T-helper 2 cell treated with Interferon-gamma antibody and Interleukin-4, amounts not matched to agents 100 ng/mL and 5 ng/mL, for 36 hours (primary cell): ENCODE results near the gene PIH1D1. TPM values are rescaled to one million over a fixed set of nuclear protein-coding genes. Genes with fewer than 3 reads are reported as not detected.

Source experiments
- intact Hi-C: fragments of 100-400 bp; cut with micrococcal nuclease; formaldehyde crosslinking; loops from one replicate; pipeline ENCODE4 v1.15.1; 2023
- total RNA-seq: library from RNA; stranded (reverse); gene quantifications from 2 replicates; pipeline ENCODE4 v1.2.3, GENCODE V29; 2022

The PIH1D1 gene
- total RNA-seq, 1 donor from 2014 or later = 150 TPM

GRCh38 chr19:49422407-49423070, 29.1 kb downstream of the PIH1D1 start:
- intact Hi-C loops = loop anchor here (2.0 kb wide), 1 partner anchor 20 kb away; no protein-coding TSS in a partner anchor

DNA sequence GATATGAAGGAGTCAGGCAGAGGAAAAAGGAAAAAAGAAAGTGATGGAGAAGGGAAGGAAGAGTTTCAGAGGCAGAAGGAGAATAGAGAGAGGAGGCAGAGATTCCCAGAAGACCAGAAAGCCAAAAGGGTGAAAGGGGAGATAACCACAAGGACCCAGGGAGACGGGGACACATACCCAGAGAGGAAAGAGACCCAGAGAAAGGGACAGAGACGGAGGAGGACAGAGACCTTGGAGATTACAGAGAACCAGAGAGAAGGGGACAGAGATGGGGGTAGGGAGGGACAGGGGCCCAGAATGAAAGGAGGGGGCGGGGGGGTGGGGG, 29.8 kb downstream of the PIH1D1 start:
- intact Hi-C loops = loop anchor here (2.0 kb wide), 1 partner anchor 21 kb away; no protein-coding TSS in a partner anchor

DNA sequence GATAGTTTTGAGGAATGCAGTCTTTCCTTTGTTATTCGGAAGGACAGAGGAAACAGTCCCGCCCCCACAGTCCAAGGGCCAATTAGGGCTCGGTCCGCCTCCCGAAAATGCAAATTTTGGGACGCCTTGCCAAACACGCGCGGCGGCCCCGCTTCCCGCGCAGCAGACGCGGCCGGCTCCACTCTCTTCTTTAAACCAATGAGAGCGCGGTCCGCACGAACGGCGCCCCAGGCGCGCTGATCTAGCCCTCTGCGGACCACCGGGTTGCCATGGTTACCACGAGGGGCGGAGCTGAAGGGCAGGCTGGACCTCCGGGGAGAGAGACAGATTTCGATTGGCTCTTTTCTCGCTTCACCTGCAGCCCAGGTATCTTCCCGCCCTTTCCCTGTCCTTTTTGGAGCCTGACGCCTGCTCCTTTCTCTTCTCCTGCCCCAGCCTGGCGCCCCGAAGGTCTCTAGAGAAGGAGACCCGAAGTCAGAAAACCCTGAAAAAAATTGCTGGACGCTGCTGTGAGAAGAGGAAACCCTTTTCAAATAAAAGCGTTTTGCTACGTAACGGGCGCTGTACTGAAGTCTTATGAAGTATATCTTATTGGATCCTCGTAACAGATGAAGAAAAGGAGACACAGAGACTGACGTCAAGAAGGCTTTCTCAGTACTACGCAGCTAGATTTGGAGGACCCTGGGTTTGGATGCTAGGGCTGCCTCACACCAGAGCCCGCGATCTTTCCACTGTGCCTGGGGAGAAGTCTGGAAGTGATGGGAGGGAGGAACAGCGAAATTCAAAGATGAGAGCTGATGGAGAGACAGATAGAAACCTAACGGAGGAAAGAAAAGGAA, 30.4 kb downstream of the PIH1D1 start:
- intact Hi-C loops = no loop called here

- intact Hi-C loops = no loop called here
These were observed 31.4 kb downstream of the PIH1D1 start for GRCh38 chr19:49420227-49420626.

- intact Hi-C loops = no loop called here
These were observed 32.4 kb downstream of the PIH1D1 start for GRCh38 chr19:49419173-49419572.

GRCh38 chr19:49418511-49418910, 33.1 kb downstream of the PIH1D1 start:
- intact Hi-C loops = no loop called here

- intact Hi-C loops = no loop called here
These were observed 34.5 kb downstream of the PIH1D1 start for GRCh38 chr19:49417088-49417487.

DNA sequence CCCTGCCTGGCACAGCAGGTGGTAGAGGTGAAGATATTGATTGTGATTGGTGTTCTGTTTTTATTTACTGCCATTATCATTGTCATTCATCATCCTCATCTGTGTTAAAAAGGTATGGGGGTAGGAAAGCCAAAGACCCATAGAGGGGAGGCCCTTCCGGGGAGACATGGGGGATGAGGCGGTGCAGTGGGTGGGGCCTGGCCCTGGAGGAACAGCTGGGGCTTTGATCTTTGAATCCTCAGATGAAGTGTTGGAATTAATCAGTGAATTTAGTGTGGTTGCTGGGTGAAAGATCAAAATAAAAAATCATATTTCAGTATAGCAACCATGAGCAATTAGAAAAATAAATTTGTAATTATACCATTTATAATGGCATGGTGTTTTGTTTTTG, 35.8 kb downstream of the PIH1D1 start:
- intact Hi-C loops = no loop called here

- intact Hi-C loops = no loop called here
These were observed 36.4 kb downstream of the PIH1D1 start for GRCh38 chr19:49415102-49415809.

- intact Hi-C loops = no loop called here
These were observed 37.4 kb downstream of the PIH1D1 start for GRCh38 chr19:49414256-49414655.

GRCh38 chr19:49413348-49413747, 38.3 kb downstream of the PIH1D1 start:
- intact Hi-C loops = no loop called here

DNA sequence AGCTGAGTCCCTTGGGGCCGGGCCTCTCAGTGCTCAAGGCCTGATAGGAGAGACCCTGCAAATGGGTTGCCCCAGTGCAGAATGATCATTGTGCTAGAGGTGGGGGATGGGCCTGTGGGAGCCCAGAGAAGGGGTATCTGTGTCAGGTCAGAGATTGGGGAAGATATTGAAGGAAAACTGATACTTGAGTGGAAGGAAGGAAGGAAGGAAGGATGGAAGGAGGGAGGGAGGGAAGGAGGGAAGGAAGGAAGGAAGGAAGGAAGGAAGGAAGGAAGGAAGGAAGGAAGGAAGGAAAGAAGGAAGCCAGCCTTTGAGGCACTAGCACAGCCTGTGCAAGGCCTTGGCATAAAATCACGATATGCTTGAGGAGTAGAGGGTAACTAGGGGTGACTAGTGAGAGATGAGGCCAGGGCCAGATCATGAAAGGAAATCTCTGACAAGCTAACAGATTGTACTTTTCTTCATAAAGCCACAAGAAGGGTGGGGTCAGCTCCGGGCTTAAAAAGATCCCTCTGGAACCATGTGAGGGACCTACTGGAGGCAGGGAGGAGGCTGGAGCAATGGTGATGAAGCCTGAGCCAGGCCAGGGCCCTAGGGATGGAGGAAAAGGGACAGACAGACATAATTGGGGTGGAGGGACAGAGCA, 39.8 kb downstream of the PIH1D1 start:
- intact Hi-C loops = no loop called here

GRCh38 chr19:49409441-49410029, 42.1 kb downstream of the PIH1D1 start:
- intact Hi-C loops = no loop called here

DNA sequence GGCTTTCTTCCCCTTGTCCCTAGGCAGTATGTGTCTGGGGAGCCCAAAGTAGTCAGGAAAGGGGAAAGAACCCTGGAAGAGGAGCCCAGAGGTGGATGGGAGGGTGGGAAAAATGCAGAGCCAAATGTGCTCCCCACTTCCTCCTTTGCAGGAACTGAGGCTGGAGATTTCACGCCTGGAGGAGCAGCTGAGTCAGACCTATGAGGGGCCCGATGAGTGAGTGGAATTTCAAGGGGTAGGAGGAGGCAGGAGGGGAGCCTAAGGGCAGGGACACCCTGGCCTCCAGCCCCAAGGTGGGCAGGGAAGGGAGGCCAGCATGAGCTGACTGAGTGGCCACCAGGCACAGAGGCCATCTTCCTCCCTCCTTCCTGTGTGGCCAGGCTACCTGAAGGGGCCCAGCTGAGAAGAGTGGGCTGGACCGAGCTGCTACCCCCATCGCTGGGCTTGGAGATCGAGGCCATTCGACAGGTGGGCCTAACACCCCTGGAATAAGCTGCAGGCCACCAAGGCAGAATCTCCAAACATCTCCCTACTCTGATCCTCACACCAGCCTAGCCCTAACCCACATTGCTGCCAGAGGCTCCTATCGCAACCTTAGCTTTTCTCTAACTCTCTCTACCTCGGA, 42.7 kb downstream of the PIH1D1 start:
- intact Hi-C loops = no loop called here

- intact Hi-C loops = no loop called here
These were observed 44.1 kb downstream of the PIH1D1 start for GRCh38 chr19:49407482-49408015.

DNA sequence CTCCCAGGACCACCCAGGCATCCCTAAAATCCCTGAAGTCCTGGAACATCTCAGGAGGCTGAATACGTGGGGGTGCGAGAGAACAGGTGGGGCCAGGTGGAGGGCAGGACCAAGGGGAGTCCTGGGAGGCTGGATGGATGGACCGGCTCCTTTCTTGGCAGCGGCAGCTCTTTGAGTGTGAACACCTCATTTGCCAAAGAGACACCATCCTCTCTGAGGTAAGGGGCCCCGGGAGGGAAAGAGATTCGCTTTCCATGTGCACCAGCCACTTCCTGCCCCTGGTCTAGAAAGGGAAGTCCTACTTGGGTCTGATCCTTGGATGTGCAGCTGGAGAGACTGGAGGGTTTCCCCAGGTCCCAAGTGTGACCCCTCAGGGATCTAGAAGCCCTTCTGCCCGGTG, 44.5 kb downstream of the PIH1D1 start:
- intact Hi-C loops = no loop called here

DNA sequence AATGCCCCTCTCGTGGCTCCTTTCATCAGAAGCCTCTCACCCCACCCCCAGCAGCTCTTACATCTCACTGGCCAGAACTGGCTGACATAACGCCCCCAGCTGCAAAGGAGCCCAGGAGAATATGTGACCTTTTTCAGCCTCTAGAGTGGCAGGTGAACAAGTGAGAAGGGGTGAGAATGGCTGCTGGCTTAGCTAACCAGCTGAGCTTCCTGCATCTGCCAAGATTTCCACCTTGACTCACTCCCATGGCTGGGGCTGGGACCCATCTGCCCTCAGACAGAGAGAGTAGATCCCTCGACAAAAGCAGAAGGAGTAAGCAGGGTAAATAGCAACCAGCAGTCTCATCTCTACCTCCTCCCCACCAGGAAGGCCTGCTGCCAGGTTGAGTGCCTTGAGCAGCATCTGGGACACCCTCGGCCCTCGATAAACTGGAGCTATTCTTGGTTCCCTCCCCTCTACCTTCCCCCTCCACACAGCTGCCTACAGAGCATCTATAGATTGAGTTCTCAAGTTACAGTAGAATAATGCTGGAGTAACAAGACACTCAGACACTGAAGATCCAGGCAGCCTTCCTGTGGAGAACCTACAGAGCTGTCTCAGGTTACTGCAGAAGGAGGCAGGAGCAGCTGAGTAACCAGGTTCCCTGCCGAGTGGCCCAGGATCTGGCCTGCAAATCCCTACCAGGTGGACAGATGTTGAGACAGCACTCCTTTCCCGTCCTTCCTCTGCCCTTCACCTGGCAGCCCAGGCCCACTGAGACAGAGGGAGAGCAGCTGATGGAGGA, 48.0 kb downstream of the PIH1D1 start:
- intact Hi-C loops = no loop called here

- intact Hi-C loops = no loop called here
These were observed 51.6 kb downstream of the PIH1D1 start for GRCh38 chr19:49400029-49400428.

DNA sequence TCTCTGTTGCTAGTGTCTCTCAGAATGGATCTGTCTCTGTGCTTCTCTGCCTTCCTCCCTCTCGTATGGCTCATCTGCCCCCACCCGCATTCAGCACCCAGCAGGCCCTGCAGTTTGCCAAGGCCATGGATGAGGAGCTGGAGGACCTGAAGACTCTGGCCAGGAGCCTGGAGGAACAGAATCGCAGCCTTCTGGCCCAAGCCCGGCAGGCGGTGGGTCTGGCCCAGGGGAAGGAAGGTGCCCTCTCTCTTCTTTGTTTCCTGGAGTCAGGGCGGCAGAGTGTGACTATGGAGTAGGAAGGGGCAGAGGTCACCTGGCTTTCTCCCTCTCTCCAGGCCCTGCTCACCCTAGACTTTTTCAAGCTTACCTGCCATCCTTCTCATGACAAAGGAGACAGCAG, 52.7 kb downstream of the PIH1D1 start:
- intact Hi-C loops = no loop called here
